A549 (cell line): ENCODE data around the gene RNF152. TPM values are rescaled to one million over a fixed set of nuclear protein-coding genes. Genes with fewer than 3 reads are reported as not detected.

Experiments
- ATAC-seq, 2 experiments: fragments of 200-7000 bp in 1 of 2; fragments of >200 bp in 1 of 2; cut with Nextera tagmentation in 1 of 2; cut with Tn5 transposase in 1 of 2; 3 replicates each; pipeline versions ENCODE4 v1.8.0 to v1.9.1; 2018 to 2020; ENCODE audit warnings: mild to moderate bottlenecking in 1 of 2, moderate library complexity in 1 of 2
- CTCF ChIA-PET: fragments of 300-600 bp; sonication (Branson Sonifier 250); formaldehyde crosslinking; extraction: SDS; loops from one replicate; lab custom pipeline; 2021; ENCODE audit warnings: antibody characterized with exemption, inconsistent platforms; lab: Yijun Ruan, JAX
- POLR2A ChIA-PET: fragments of 350-600 bp; formaldehyde crosslinking; extraction: SDS; loops from one replicate; lab custom pipeline; 2021; ENCODE audit warnings: antibody characterized with exemption, inconsistent platforms; lab: Yijun Ruan, JAX
- DNase-seq, 2 experiments: peaks; one replicate each; pipeline versions ENCODE4 v3.0.0 to v3.0.0-alpha.2; 2011 to 2016; ENCODE audit warnings: low read depth in 1 of 2, low spot score in 1 of 2
- FAIRE-seq: peaks from 2 replicates; lab custom pipeline; 2011; peaks lifted over from hg19 to GRCh38; lab: Jason Lieb, UNC
- H3K27ac ChIP-seq, 2 experiments: fragments of >200 bp; sonication (Bioruptor Twin); formaldehyde crosslinking; 3 replicates each; pipeline ENCODE4 v1.5.1; 2016 to 2017
- H3K4me1 ChIP-seq: fragments of >200 bp; sonication (Bioruptor Twin); formaldehyde crosslinking; 3 replicates; pipeline ENCODE4 v1.6.1; 2016
- H3K4me2 ChIP-seq: fragments of >200 bp; sonication (Bioruptor Twin); formaldehyde crosslinking; 3 replicates; pipeline ENCODE4 v1.6.1; 2016
- H3K4me3 ChIP-seq: fragments of >200 bp; sonication (Bioruptor Twin); formaldehyde crosslinking; 3 replicates; pipeline ENCODE4 v1.5.1; 2016
- H3K9me3 ChIP-seq: fragments of >200 bp; sonication (Bioruptor Twin); formaldehyde crosslinking; 3 replicates; pipeline ENCODE4 v1.6.1; 2016
- ATOH8 ChIP-seq: fragments of 250-450 bp; sonication (Bioruptor Pico); IDR thresholded peaks from 2 replicates; pipeline ENCODE4 v1.5.0; 2020; ENCODE audit warnings: low read depth, mild to moderate bottlenecking, moderate library complexity
- CBX8 ChIP-seq: fragments of 200-600 bp; sonication (generic); IDR thresholded peaks from 2 replicates; pipeline ENCODE4 v1.6.1; 2016
- CHD4 ChIP-seq: fragments of 200-600 bp; sonication (generic); IDR thresholded peaks from 2 replicates; pipeline ENCODE4 v1.6.1; 2016; ENCODE audit warnings: antibody characterized with exemption, mild to moderate bottlenecking, borderline replicate concordance
- EHF ChIP-seq: fragments of 250-450 bp; sonication (Bioruptor Pico); IDR thresholded peaks from 2 replicates; pipeline ENCODE4 v1.5.0; 2020; ENCODE audit warnings: mild to moderate bottlenecking
- HDAC2 ChIP-seq: fragments of 200-600 bp; sonication (generic); IDR thresholded peaks from 2 replicates; pipeline ENCODE4 v1.6.1; 2016
- HES2 ChIP-seq: fragments of >200 bp; sonication (Bioruptor Twin); formaldehyde crosslinking; IDR thresholded peaks from 2 replicates; pipeline ENCODE4 v1.6.1; 2016
- HMGXB4 ChIP-seq: fragments of 250-450 bp; sonication (Bioruptor Pico); IDR thresholded peaks from 2 replicates; pipeline ENCODE4 v1.5.0; 2021; ENCODE audit warnings: mild to moderate bottlenecking, moderate library complexity, borderline replicate concordance
- MAX ChIP-seq: IDR thresholded peaks from 2 replicates; pipeline ENCODE4 v1.6.1; 2012
- MAZ ChIP-seq: fragments of 150-350 bp; IDR thresholded peaks from 2 replicates; pipeline ENCODE4 v1.6.1; 2014; ENCODE audit warnings: antibody characterized with exemption, low read depth, low read length, borderline replicate concordance
- NR3C1 ChIP-seq: fragments of >200 bp; sonication (Bioruptor Twin); formaldehyde crosslinking; IDR thresholded peaks from 3 replicates; pipeline ENCODE4 v1.6.1; 2017
- PBX3 ChIP-seq: IDR thresholded peaks from 2 replicates; pipeline ENCODE4 v1.6.1; 2012
- REST ChIP-seq: fragments of 200-600 bp; sonication (generic); IDR thresholded peaks from 2 replicates; pipeline ENCODE4 v1.6.1; 2016; ENCODE audit warnings: antibody characterized with exemption, mild to moderate bottlenecking, moderate library complexity
- RNF2 ChIP-seq: fragments of 200-600 bp; sonication (generic); IDR thresholded peaks from 2 replicates; pipeline ENCODE4 v1.6.1; 2016; ENCODE audit warnings: low read depth, mild to moderate bottlenecking, antibody characterized with exemption, moderate library complexity, borderline replicate concordance
- SMC3 ChIP-seq: fragments of >200 bp; sonication (Bioruptor Twin); formaldehyde crosslinking; IDR thresholded peaks from 3 replicates; pipeline ENCODE4 v1.6.1; 2018; ENCODE audit warnings: inconsistent platforms
- ZFP36 ChIP-seq: fragments of 450-650 bp; IDR thresholded peaks from 2 replicates; pipeline ENCODE4 v1.6.1; 2014; ENCODE audit warnings: borderline replicate concordance; ENCODE audit not compliant: partially characterized antibody
- ZSCAN20 ChIP-seq: fragments of 250-450 bp; sonication (Bioruptor Pico); IDR thresholded peaks from 2 replicates; pipeline ENCODE4 v1.8.0; 2022; ENCODE audit warnings: mild to moderate bottlenecking, moderate library complexity
- WGBS: methylation state at CpG from one replicate; pipeline ENCODE4 v1.1.6; 2017; ENCODE audit errors: missing lambda C conversion rate; 5-methylcytosine and 5-hydroxymethylcytosine counted together
- polyA plus RNA-seq, 4 experiments: library from polyadenylated mRNA; depleted of rRNA in 3 of 4; stranded (reverse); fragments of >200 nt; fragmentation: RNase III in 1 of 4; extraction: RNeasy Plus Mini Kit Qiagen cat#74134 plus additional on column Dnase treatment in 1 of 4; gene quantifications; 2 replicates in 3 of 4; 3 replicates in 1 of 4; pipeline ENCODE4 v1.2.3, GENCODE V29; 2011 to 2017

The RNF152 gene
- polyA plus RNA-seq, 2 of the 4 experiments (the other 2 are of a cell fraction), result 0.12 TPM; not detected in 1

- 22% methylated on average over 5 of the region's 5 CpGs for WGBS
Measured at GRCh38 chr18:61833387-61833786, 59.4 kb downstream of the RNF152 start.

GRCh38 chr18:61832858-61833257 is 59.9 kb downstream of the RNF152 start:
- no peak for DNase-seq
- no peak for ATAC-seq
- no peaks in the 10 kb centered on the region for H3K9me3 ChIP-seq
- TF ChIP-seq CBX8 (no peak), ZFP36 (no peak), CHD4 (no peak), MAZ (no peak), ATOH8 (CRISPR knock-in tag) (no peak), SMC3 (no peak), EHF (CRISPR knock-in tag) (no peak), HMGXB4 (CRISPR knock-in tag) (no peak), RNF2 (no peak), REST (no peak), MAX (no peak)
- TF ChIP-seq, all 56 proteins: peak for 0
- 22% methylated on average over 2 of the region's 2 CpGs for WGBS
- CTCF ChIA-PET, result interaction anchor here (0.6 kb wide), 2 partner anchors 341 to 1890 kb away, joined by 3 read pairs; no protein-coding TSS in a partner anchor
- POLR2A ChIA-PET, result no interaction called here
- H3K27ac ChIP-seq, result no peak overlapping the region
- no peak overlapping the region for H3K4me3 ChIP-seq
- no peaks in the 10 kb centered on the region for H3K4me1 ChIP-seq
- H3K4me2 ChIP-seq, result no peak overlapping the region
- FAIRE-seq, result no peak

More at GRCh38 chr18:61833387-61833786, 59.4 kb downstream of the RNF152 start:
- FAIRE-seq (no peak), ATAC-seq (no peak), DNase-seq (no peak)
- no peak overlapping the region for H3K27ac ChIP-seq
- no peak overlapping the region for H3K4me3 ChIP-seq
- H3K9me3 ChIP-seq, result no peaks in the 10 kb centered on the region
- ChIA-PET POLR2A (no interaction called here), CTCF (interaction anchor here (0.6 kb wide), 2 partner anchors 341 to 1889 kb away, joined by 3 read pairs; no protein-coding TSS in a partner anchor)
- no peaks in the 10 kb centered on the region for H3K4me1 ChIP-seq
- TF ChIP-seq HES2, result no peak
- no peak for TF ChIP-seq PBX3
- TF ChIP-seq ZSCAN20 (CRISPR knock-in tag), result no peak
- TF ChIP-seq NR3C1, result no peak
- no peak for TF ChIP-seq HDAC2
- no peak for TF ChIP-seq MAZ
- no peak for TF ChIP-seq CBX8
- H3K4me2 ChIP-seq, result no peak overlapping the region
